ELR (cell line): Measurements from ENCODE around the gene B9D1.

Experiments used
- DNase-seq: peaks from one replicate; pipeline ENCODE4 v3.0.0-alpha.2; 2015; ENCODE audit warnings: low read depth

The B9D1 gene

GRCh38 chr17:19376811-19377210, 14.3 kb upstream of the B9D1 start:
- DNase-seq: peak; percentile 26

- no peak for DNase-seq
Observed at GRCh38 chr17:19375732-19376131, 13.2 kb upstream of the B9D1 start.

DNA sequence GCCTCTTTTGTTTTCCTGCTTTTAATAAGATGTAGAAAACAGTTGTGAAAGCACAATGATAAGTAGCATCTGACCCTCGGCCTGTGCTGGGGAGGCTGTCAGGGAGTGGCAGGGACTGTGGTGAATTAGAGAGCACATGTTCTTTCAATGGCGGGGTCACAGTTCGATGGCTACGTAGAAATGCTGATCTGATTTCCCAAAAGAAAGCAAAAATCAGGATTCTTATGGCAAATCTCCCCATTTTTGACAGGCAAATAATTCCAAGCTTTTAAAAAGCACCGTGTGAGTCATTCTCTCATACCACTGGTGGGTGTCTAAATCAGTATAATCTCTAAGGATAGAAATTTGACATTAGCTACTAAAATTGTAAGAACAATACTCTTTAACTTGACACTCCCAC, 11.6 kb upstream of the B9D1 start:
- no peak for DNase-seq

DNA sequence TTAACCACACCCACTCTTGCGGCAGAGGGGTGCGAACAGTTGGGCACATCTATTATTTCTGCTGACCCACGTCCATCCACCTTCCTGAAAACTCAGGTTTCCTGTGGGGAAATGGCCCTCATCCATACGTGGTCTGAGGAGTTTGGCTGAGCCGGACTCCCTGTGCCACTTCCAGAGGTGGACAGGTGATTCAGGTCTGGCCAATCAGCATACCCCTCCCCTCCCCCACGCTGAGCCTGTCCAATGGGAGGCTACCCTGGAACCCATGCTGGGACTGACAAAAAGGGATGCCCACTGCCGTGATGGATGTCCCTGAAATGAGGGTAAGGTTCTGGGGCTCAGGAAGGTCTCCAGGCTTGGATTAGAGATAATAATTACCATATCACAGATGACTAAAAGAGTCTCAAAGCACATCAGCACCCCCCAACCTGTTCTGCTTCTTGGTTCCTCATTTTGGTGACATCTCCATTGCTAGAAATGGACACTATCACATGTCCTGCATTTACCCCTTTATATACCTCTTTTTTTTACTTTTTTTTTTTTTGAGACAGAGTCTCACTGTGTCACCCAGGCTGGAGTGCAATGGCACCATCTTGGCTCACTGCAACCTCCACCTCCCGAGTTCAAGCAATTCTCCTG, 10.5 kb upstream of the B9D1 start:
- no peak for DNase-seq

DNA sequence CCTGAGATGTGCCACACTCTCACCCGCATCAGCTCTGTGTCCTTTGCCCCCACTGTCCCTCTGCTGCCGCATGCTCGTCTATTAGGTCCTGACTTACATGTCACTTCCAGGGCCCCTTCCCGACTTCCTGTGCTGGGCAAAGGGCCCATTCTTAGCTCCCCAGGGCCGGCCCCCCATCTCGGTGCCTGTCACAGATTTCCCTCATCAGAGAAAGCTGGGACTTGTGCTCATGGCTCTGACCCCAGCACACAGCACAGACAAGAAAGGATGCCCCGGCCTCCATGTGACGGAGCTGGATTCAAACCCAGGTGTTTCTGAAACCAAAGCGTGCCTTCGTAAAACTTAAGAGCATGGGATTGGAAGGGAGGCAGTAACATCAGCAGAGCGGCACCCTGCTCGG, 9.9 kb upstream of the B9D1 start:
- DNase-seq: no peak

GRCh38 chr17:19372011-19372370, 9.5 kb upstream of the B9D1 start:
- no peak for DNase-seq

GRCh38 chr17:19371259-19372010, 8.9 kb upstream of the B9D1 start:
- no peak for DNase-seq

DNA sequence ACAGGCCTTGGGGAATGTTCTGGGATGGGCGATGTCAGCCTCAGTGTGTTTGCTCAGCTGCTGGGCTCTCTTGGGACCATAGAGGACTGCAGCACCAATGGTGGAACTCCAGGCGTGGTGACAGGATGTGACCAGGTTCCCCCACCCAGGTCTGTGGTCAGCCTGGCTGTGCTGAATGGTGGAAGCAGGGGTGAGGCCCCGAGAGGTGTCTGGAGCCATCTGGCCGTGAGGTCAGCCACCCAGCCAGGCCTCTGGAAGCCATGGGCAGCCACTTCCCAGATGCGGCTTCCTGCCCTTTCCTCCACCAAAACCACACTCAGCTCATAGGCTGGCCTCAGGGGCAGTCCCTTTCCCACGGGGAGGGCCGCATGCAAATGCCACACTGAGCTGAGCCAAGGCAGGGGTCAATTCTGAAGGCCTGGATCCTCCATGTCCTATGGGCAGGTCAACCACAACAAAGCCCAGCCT, 8.0 kb upstream of the B9D1 start:
- DNase-seq: peak; percentile 19

DNA sequence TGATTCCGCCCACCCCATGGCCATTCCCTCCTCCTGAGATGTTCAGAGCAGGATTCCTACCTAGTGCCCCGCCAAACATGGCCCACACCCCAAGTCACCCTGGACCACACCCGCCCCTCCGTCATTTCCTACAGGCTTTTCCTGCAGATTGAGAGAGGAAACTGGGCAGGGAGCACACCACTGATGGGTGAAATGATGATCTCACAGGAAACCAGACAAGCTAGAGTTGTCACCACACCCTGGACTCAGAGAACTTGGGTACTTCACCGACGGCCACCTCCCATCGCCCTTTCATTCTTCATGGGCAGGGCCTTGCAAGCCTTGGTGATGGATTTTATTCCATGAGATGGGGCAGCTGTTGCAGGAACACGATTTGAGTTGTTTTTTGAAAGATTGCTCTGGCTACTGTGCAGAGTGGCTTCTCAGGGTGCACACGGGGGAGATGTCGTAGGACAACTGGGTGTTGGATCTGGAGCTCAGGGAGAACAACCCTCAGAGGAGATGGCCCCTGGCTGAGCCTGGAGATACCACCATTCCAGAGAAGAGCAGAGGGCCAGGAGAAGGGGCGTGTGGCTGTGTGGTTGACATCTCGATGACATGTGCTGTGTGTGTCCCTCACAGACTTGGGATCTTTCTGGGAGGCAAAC, 7.4 kb upstream of the B9D1 start:
- no peak for DNase-seq

GRCh38 chr17:19369107-19369778, 6.7 kb upstream of the B9D1 start:
- no peak for DNase-seq

DNA sequence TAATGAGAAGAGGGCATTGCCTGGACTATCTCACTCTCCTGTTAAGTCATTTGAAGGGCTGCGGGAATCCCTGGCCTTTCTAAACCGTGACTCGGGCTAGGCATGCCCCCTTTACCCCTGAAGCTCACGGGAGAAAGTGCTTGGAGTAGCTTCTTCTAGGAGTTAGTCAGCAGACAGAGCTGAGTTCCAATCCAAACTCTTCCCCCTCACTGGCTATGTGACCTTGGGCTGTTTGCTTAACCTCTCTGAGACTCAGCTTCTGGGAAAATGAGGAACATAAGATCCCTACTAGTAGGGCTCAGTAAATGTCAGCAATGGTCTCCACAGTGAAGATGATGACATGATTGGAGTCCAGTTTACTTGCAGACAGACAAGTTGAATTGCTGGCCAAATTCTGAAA, 5.7 kb upstream of the B9D1 start:
- no peak for DNase-seq

GRCh38 chr17:19366637-19366972, 4.1 kb upstream of the B9D1 start:
- DNase-seq: no peak

GRCh38 chr17:19365833-19366636, 3.5 kb upstream of the B9D1 start:
- no peak for DNase-seq

DNA sequence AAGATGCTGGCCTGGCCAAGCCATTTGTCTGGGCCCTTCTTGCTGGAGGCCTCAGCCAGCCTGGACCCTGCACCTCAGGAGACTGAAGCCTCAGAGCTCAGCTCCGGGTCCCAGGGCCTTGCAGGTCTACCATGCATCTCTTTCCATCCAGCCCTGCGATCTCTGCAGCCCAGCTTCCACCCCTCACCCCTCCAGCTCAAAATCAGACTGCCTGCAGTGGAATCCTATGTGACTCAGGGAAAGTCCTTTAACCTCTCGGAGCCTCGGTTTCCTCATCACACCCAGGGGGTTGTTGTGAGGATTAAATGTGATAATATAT, 2.9 kb upstream of the B9D1 start:
- no peak for DNase-seq

GRCh38 chr17:19364699-19365498, 2.4 kb upstream of the B9D1 start:
- DNase-seq: no peak

- no peak for DNase-seq
Observed at GRCh38 chr17:19363460-19364035, 1.0 kb upstream of the B9D1 start.

DNA sequence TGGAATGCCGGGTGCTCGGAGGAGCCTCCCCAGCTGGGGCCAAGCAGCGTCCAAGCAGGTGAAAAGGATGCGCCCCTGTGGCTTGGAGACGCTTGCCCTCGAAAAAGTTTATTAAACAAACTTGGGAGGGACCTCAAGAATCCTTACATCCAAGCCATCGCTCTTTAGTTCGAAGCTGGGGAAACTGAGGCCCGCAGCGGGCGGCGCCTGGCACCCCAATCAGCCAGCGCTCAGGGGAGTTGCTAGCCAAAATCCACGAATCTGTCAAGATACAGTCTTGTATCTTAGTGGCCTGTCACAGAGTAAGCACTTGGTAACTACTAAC, 553 bp upstream of the B9D1 start:
- no peak for DNase-seq

DNA sequence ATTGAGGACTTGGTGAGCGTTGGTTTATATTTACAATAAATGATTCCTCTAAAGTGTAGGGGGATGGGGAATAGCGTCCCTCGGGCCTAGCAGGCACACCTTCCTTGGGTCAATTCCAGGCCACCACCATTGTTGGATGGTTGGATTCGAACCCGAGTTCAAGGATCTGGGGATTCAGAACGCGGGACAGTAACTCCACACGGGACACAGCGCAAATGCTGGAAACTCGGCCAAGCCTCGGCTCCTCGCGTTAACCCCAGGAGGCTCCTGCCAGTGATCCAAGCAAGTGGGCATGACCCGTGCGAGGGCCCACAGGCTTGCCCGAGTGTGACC, 613 bp downstream of the B9D1 start:
- no peak for DNase-seq

- peak; percentile 37 for DNase-seq
Observed at GRCh38 chr17:19361326-19361725, 1.2 kb downstream of the B9D1 start.

DNA sequence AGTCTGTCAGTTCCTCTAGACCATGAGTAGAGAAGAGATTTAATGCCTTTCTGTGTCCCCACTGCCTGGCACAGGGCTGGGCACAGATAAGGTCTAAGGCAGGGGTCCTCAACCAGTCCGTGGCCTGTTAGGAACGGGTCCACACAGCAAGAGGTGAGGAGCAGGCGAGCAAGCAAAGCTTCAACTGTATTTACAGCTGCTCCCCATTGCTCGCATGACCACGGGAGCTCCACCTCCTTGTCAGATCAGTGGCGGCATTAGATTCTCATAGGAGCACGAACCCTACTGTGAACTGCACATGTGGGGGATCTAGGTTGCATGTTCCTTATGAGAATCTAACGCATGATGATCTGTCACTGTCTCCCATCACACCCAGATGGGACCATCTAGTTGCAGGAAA, 1.8 kb downstream of the B9D1 start:
- DNase-seq: no peak

DNA sequence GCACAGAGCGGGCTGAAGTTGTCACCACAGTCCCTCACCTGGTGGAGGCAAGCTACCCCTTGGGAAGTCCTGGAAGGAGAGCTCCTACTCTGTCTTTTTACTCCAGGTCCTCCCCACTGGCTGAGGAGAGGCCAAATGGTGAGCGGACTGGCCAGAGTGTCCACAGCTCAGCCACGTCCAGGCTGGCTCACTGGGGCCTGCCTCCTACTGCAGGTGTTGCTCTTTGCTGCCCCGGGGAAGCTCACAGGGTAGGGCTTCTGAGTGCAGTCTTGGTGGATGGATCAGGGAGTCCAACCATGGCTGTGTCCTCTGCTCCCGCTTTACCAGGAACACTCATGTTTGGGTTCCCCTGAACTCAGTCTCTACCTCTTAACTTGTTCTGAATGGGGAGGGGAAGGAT, 2.7 kb downstream of the B9D1 start:
- no peak for DNase-seq
